ENCODE results near the gene PMIS2.

Gene PMIS2

DNA sequence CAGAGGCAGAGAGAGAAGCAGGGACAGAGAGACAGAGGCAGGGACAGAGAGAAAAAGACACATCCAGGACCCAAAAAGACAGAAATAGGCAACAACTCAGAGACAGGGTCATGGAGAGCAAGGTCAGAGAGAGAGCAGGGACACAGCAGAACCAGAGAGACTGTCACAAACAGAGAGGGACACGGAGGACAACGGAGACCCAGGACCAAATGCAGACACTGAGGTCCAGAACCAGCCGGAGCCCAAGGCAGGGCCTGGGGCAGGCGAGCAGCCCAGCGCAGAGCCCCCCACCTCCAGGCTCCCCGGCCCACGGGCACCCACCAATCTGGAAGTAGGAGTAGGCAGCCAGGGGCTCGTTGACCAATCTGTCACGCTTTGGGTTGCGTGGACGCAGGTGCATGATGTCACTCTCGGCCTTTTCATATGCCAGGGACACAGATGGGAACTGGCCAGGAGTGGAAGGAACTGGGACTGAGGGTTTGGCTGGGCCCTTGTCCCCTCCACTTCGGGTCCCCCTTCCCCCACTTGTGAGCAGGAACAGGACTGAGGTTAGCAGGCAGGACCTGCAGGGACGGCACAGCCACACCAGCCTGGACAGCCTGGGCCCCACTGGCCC is 32.5 kb upstream of the PMIS2 start:
- Histone ChIP-seq H3K4me2 (ENCODE audit: low read length) (no peak overlapping the region), H3K27me3 (ENCODE audit: insufficient read depth, low read length) (no peaks in the 10 kb centered on the region; the same call in 1 of the 2 replicates), H3K27ac (ENCODE audit: low read depth, low read length, poor library complexity, severe bottlenecking) (no peak overlapping the region), H4K20me1 (ENCODE audit: insufficient read depth, low read length) (no peaks in the 10 kb centered on the region), H3K9me2 (ENCODE audit: low read depth, low read length) (no peaks in the 10 kb centered on the region), H3K4me1 (ENCODE audit: insufficient read depth, low read length, severe bottlenecking) (peaks cover 6% of the 10 kb centered on the region), H3K36me3 (ENCODE audit: insufficient read depth, low read length) (no peaks in the 10 kb centered on the region), H2AFZ (ENCODE audit: low read length) (no peak overlapping the region), H3K9ac (ENCODE audit: low read length) (no peak overlapping the region), H3K4me3 (ENCODE audit: low read depth, low read length, poor library complexity, severe bottlenecking) (no peak overlapping the region), H3F3A (ENCODE audit: insufficient read depth, low read length) (no peaks in the 10 kb centered on the region), H3K9me3 (ENCODE audit: low read length) (no peaks in the 10 kb centered on the region), H3K79me2 (ENCODE audit: insufficient read depth, low read length) (no peaks in the 10 kb centered on the region)
- TF ChIP-seq, protein P1, sequence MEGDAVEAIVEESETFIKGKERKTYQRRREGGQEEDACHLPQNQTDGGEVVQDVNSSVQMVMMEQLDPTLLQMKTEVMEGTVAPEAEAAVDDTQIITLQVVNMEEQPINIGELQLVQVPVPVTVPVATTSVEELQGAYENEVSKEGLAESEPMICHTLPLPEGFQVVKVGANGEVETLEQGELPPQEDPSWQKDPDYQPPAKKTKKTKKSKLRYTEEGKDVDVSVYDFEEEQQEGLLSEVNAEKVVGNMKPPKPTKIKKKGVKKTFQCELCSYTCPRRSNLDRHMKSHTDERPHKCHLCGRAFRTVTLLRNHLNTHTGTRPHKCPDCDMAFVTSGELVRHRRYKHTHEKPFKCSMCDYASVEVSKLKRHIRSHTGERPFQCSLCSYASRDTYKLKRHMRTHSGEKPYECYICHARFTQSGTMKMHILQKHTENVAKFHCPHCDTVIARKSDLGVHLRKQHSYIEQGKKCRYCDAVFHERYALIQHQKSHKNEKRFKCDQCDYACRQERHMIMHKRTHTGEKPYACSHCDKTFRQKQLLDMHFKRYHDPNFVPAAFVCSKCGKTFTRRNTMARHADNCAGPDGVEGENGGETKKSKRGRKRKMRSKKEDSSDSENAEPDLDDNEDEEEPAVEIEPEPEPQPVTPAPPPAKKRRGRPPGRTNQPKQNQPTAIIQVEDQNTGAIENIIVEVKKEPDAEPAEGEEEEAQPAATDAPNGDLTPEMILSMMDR (IDR thresholded peaks at IDR 0.05; ENCODE audit: low read length), result no peak
- TF ChIP-seq EZH2 (IDR thresholded peaks at IDR 0.05; ENCODE audit: borderline replicate concordance, low read length), result no peak

DNA sequence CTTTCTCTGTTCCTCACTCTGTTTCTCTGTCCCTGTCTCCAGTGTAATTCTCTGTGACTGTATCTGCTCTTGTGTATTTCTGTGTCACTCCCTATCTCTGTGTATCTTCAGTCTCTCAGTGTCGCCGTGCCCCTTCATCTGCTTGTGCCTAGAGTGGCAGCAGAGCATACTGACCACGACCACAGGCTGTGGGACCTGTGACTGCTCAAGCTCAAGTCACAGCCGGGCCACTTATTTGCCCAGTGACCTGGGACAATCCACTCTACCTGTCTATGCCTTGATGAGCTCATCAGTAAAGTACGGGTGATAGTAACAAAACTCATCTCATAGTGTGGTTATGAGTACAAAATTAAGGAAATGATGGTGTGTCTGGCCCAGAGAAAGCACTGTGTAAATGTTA is 31.9 kb upstream of the PMIS2 start:
- TF ChIP-seq EZH2 (IDR thresholded peaks at IDR 0.05; ENCODE audit: borderline replicate concordance, low read length), result no peak
- TF ChIP-seq, protein P1 (IDR thresholded peaks at IDR 0.05; ENCODE audit: low read length), result no peak
- no peak overlapping the region for H2AFZ ChIP-seq (ENCODE audit: low read length)

DNA sequence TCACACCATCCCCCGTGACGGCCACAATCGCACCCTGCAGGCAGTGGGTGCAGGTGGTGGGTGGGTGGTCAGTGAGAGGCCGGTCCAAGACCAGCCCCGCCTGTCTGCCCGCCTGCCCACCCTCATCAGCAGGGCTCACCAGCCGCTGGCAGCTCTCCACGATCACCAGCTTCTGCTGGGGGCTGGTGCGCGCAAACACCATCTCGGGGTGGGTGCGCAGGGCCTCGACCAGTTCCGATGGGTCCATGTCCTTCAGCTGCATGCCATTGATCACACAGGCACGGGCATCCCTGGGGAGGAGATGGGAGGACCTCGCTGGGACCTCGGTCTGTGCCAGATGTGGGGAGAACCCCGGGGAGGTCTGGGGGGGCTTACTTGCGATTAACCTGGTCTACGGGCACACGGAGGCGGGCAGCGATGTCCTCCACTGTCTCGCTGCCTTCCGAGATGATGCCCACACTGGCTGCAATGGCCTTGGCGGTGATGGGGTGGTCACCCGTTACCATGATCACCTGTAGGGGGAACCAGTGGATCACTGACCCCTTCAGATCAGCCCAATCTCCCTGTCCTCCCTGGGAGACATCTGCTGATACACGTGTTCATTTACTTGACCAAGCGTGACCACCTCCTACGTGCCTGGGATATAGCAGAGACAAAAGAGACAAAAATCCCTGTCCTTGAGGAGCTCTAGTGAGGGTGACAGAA is 30.5 kb upstream of the PMIS2 start:
- Histone ChIP-seq H3K4me3 (ENCODE audit: low read depth, low read length, poor library complexity, severe bottlenecking) (no peak overlapping the region), H3K9me3 (ENCODE audit: low read length) (no peaks in the 10 kb centered on the region), H3K36me3 (ENCODE audit: insufficient read depth, low read length) (no peaks in the 10 kb centered on the region), H2AFZ (ENCODE audit: low read length) (no peak overlapping the region), H3K4me2 (ENCODE audit: low read length) (no peak overlapping the region), H3K79me2 (ENCODE audit: insufficient read depth, low read length) (no peaks in the 10 kb centered on the region), H3K4me1 (ENCODE audit: insufficient read depth, low read length, severe bottlenecking) (peaks cover 11% of the 10 kb centered on the region), H3K27ac (ENCODE audit: low read depth, low read length, poor library complexity, severe bottlenecking) (no peak overlapping the region), H4K20me1 (ENCODE audit: insufficient read depth, low read length) (no peaks in the 10 kb centered on the region), H3K9me2 (ENCODE audit: low read depth, low read length) (no peaks in the 10 kb centered on the region), H3K27me3 (ENCODE audit: insufficient read depth, low read length) (no peaks in the 10 kb centered on the region; the same call in none of the 2 replicates), H3F3A (ENCODE audit: insufficient read depth, low read length) (no peaks in the 10 kb centered on the region), H3K9ac (ENCODE audit: low read length) (no peak overlapping the region)
- TF ChIP-seq, protein P1 (IDR thresholded peaks at IDR 0.05; ENCODE audit: low read length), result peak; percentile 44; the same call in 1 of the 2 replicates
- no peak for TF ChIP-seq EZH2 (IDR thresholded peaks at IDR 0.05; ENCODE audit: borderline replicate concordance, low read length)

More for the DNA sequence above, 31.9 kb upstream of the PMIS2 start:
- Histone ChIP-seq H4K20me1 (ENCODE audit: insufficient read depth, low read length) (no peaks in the 10 kb centered on the region), H3K27me3 (ENCODE audit: insufficient read depth, low read length) (no peaks in the 10 kb centered on the region; the same call in 1 of the 2 replicates), H3K9ac (ENCODE audit: low read length) (no peak overlapping the region), H3K27ac (ENCODE audit: low read depth, low read length, poor library complexity, severe bottlenecking) (no peak overlapping the region), H3K36me3 (ENCODE audit: insufficient read depth, low read length) (no peaks in the 10 kb centered on the region), H3K9me3 (ENCODE audit: low read length) (no peaks in the 10 kb centered on the region), H3K4me2 (ENCODE audit: low read length) (no peak overlapping the region), H3K79me2 (ENCODE audit: insufficient read depth, low read length) (no peaks in the 10 kb centered on the region), H3K4me1 (ENCODE audit: insufficient read depth, low read length, severe bottlenecking) (peaks cover 11% of the 10 kb centered on the region), H3K4me3 (ENCODE audit: low read depth, low read length, poor library complexity, severe bottlenecking) (no peak overlapping the region), H3K9me2 (ENCODE audit: low read depth, low read length) (no peaks in the 10 kb centered on the region), H3F3A (ENCODE audit: insufficient read depth, low read length) (no peaks in the 10 kb centered on the region)

Data from OCI-LY1 (cell line).